Inflammatory macrophage treated with lipopolysaccharide for 1 hour (primary cell): ENCODE data around the gene LSR.
"Not testable (repeated sequence)": the region's sequence is repeated elsewhere in the genome, so short reads cannot be mapped to it uniquely, and the experiment has no call there.

ENCODE experiments used
- DNase-seq, 2 donors: peaks; one replicate each; pipeline ENCODE4 v3.0.0-alpha.2; 2020 to 2022

The LSR gene

GRCh38 chr19:35219008-35219407 lies 29.8 kb upstream of the LSR start:
- DNase-seq = no peak

GRCh38 chr19:35220315-35220921 lies 28.4 kb upstream of the LSR start:
- DNase-seq = no peak

- not testable (repeated sequence) for DNase-seq
Measured at GRCh38 chr19:35220973-35221590, 27.7 kb upstream of the LSR start.

- DNase-seq = peak; percentile 33 to 75
Measured at GRCh38 chr19:35222373-35223015, 26.3 kb upstream of the LSR start.

- DNase-seq = peak; percentile 72 to 86
Measured at GRCh38 chr19:35223084-35223790, 25.6 kb upstream of the LSR start.

- no peak for DNase-seq
Measured at GRCh38 chr19:35223862-35224505, 24.8 kb upstream of the LSR start.

GRCh38 chr19:35224681-35225571 lies 23.9 kb upstream of the LSR start:
- no peak for DNase-seq

- DNase-seq = no peak
Measured at GRCh38 chr19:35225951-35226350, 22.9 kb upstream of the LSR start.

- no peak for DNase-seq
Measured at GRCh38 chr19:35226748-35227147, 22.1 kb upstream of the LSR start.

- DNase-seq = peak; percentile 61 to 93
Measured at GRCh38 chr19:35228177-35228930, 20.4 kb upstream of the LSR start, which contains the start of gene FAM187B. Gene FAM187B (minus strand): TSS chr19:35228739. CDS start chr19:35228680, 59 bp downstream.

GRCh38 chr19:35229601-35230000 lies 19.2 kb upstream of the LSR start:
- DNase-seq = no peak

GRCh38 chr19:35231956-35232645 lies 16.7 kb upstream of the LSR start:
- DNase-seq = no peak

GRCh38 chr19:35232912-35233311 lies 15.9 kb upstream of the LSR start:
- DNase-seq = no peak

- peak in 1 of 2 donors; percentile 45 for DNase-seq
Measured at GRCh38 chr19:35236638-35237400, 12.0 kb upstream of the LSR start.

- not testable (repeated sequence) for DNase-seq
Measured at GRCh38 chr19:35239597-35239996, 9.2 kb upstream of the LSR start.

GRCh38 chr19:35240327-35240726 lies 8.5 kb upstream of the LSR start:
- DNase-seq = peak in 1 of 2 donors; percentile 44

GRCh38 chr19:35241417-35241816 lies 7.4 kb upstream of the LSR start:
- no peak for DNase-seq

GRCh38 chr19:35246466-35247092 lies 2.2 kb upstream of the LSR start:
- peak; percentile 36 to 66 for DNase-seq
